Upper lobe of left lung (tissue), 6 donors: Measurements from ENCODE around the gene NXPH2. TPM values are rescaled to one million over a fixed set of nuclear protein-coding genes. Genes with fewer than 3 reads are reported as not detected.

Source experiments
- ATAC-seq, 2 donors: fragments of 200-7000 bp; cut with Tn5 transposase; one replicate each; pipeline ENCODE4 v1.9.1; 2022; ENCODE audit warnings: mild to moderate bottlenecking in 2 of 2, moderate library complexity in 2 of 2; ENCODE audit not compliant: low FRiP score in 2 of 2
- DNase-seq, 2 donors: peaks; one replicate each; pipeline ENCODE4 v3.0.0-alpha.2; 2019 to 2020
- H3K27ac ChIP-seq, 4 donors: fragments of 200-600 bp; sonication (generic); one replicate each; pipeline ENCODE4 v1.5.1; 2016 to 2019
- H3K27me3 ChIP-seq, 4 donors: fragments of 200-600 bp; sonication (generic); one replicate each; pipeline ENCODE4 v1.5.1; 2017 to 2019
- H3K36me3 ChIP-seq, 4 donors: fragments of 200-600 bp; sonication (generic); one replicate each; pipeline ENCODE4 v1.5.1; 2016 to 2019
- H3K4me1 ChIP-seq, 4 donors: fragments of 200-600 bp; sonication (generic); one replicate each; pipeline ENCODE4 v1.5.1; 2018 to 2019
- H3K4me3 ChIP-seq, 4 donors: fragments of 200-600 bp; sonication (generic); one replicate each; pipeline ENCODE4 v1.5.1; 2017 to 2019; ENCODE audit warnings: mild to moderate bottlenecking in 2 of 4, moderate library complexity in 1 of 4
- H3K9me3 ChIP-seq, 4 donors: fragments of 200-600 bp; sonication (generic); one replicate each; pipeline ENCODE4 v1.5.1; 2018 to 2019
- EP300 ChIP-seq, 4 donors: sonication (generic); formaldehyde crosslinking; IDR thresholded peaks; one replicate each; pipeline ENCODE4 v1.5.1; 2017; ENCODE audit warnings: antibody characterized with exemption in 4 of 4, control low read depth in 2 of 4
- POLR2A ChIP-seq, 4 donors: fragments of 450-650 bp; IDR thresholded peaks; one replicate each; pipeline ENCODE4 v1.5.1; 2016 to 2017; ENCODE audit warnings: antibody characterized with exemption in 4 of 4, mild to moderate bottlenecking in 2 of 4
- POLR2AphosphoS5 ChIP-seq, 2 donors: sonication (generic); formaldehyde crosslinking; IDR thresholded peaks; one replicate each; pipeline ENCODE4 v1.5.1; 2017; ENCODE audit warnings: antibody characterized with exemption in 2 of 2
- WGBS, 2 donors: methylation state at CpG; one replicate each; pipeline ENCODE4 v1.1.5; 2017 to 2018; 5-methylcytosine and 5-hydroxymethylcytosine counted together
- total RNA-seq, 6 donors: library from RNA; depleted of rRNA in 4 of 6; stranded (reverse); fragments of >200 nt in 4 of 6; gene quantifications; one replicate each; pipeline versions ENCODE4 v1.1.0 to v1.2.1, GENCODE V29; 2016 to 2021
- TF ChIP-seq, protein P1 (sequence below), 6 experiments: fragments of 450-650 bp in 4 of 6; fragments of 200-600 bp in 2 of 6; sonication (generic) in 2 of 6; IDR thresholded peaks; one replicate each; pipeline ENCODE4 v1.5.1; 2016 to 2019; ENCODE audit warnings: antibody characterized with exemption in 6 of 6
- donor health status: DM: no; HTN: no; CAD: no; lungs with moderate emphysema.
- donor health status: DM: no; HTN: yes; CAD: no; lungs with severe emphysema.

Gene NXPH2
- total RNA-seq, 6 donors from 2014 or later, result not detected

DNA sequence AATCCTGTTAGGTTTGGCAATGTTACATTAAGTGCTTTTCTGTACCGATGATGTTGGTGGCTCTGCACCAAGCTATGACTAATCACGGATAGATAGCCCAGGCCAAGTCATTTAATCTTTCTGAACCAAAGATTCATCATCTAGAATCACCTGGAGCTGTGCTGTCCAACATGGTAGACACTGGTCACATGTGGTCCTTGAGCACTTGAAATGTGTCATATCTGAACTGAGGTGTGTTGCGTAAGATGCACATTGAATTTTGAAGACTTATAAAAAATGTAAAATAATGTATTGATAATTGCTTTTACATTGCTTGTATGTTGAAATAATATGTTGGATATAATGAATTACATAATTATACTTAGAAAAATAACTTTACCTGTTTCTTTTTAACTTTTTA, 39.8 kb upstream of the NXPH2 start:
- no peak overlapping the region for H3K27ac ChIP-seq
- no peak for DNase-seq
- TF ChIP-seq POLR2A (IDR thresholded peaks at IDR 0.05) (no peak), POLR2AphosphoS5 (IDR thresholded peaks at IDR 0.05) (no peak), EP300 (IDR thresholded peaks at IDR 0.05) (no peak)
- TF ChIP-seq, protein P1, sequence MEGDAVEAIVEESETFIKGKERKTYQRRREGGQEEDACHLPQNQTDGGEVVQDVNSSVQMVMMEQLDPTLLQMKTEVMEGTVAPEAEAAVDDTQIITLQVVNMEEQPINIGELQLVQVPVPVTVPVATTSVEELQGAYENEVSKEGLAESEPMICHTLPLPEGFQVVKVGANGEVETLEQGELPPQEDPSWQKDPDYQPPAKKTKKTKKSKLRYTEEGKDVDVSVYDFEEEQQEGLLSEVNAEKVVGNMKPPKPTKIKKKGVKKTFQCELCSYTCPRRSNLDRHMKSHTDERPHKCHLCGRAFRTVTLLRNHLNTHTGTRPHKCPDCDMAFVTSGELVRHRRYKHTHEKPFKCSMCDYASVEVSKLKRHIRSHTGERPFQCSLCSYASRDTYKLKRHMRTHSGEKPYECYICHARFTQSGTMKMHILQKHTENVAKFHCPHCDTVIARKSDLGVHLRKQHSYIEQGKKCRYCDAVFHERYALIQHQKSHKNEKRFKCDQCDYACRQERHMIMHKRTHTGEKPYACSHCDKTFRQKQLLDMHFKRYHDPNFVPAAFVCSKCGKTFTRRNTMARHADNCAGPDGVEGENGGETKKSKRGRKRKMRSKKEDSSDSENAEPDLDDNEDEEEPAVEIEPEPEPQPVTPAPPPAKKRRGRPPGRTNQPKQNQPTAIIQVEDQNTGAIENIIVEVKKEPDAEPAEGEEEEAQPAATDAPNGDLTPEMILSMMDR (IDR thresholded peaks at IDR 0.05), result no peak
- no peak for ATAC-seq
- WGBS, 2 donors, result 86 to 87% methylated on average over 3 of the region's 3 CpGs
- H3K4me1 ChIP-seq, result no peaks in the 10 kb centered on the region
- no peaks in the 10 kb centered on the region for H3K27me3 ChIP-seq
- no peak overlapping the region for H3K4me3 ChIP-seq
- H3K36me3 ChIP-seq, result no peaks in the 10 kb centered on the region
- no peaks in the 10 kb centered on the region for H3K9me3 ChIP-seq

DNA sequence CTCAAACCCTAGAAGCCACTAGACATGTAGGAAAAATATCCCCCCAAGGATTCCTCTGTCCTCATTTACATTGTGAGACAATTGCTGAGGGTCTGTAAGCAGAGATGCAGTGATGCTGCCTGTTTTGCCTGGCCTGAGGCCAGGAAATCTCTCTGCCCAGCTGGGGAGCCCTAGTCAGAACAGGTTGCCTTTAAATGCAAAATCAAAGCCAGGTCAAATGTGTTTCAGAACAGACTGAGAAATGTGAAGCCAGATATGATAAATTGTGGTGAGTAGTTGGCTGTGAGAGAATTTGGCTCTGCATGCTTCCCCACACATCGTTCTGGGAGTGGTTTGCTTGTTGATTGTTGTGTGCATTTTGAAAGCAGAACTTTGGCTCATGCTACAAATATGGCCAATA, 38.4 kb upstream of the NXPH2 start:
- Histone ChIP-seq H3K4me1 (no peaks in the 10 kb centered on the region), H3K27ac (no peak overlapping the region), H3K36me3 (no peaks in the 10 kb centered on the region), H3K9me3 (no peaks in the 10 kb centered on the region), H3K27me3 (no peaks in the 10 kb centered on the region), H3K4me3 (no peak overlapping the region)
- DNase-seq, result no peak
- no peak for ATAC-seq
- TF ChIP-seq EP300 (IDR thresholded peaks at IDR 0.05) (no peak), POLR2A (IDR thresholded peaks at IDR 0.05) (no peak), POLR2AphosphoS5 (IDR thresholded peaks at IDR 0.05) (no peak)
- TF ChIP-seq, protein P1 (IDR thresholded peaks at IDR 0.05), result no peak
- 30 to 48% methylated on average over 1 of the region's 1 CpG for WGBS, 2 donors

GRCh38 chr2:138814123-138814898, 34.1 kb upstream of the NXPH2 start:
- peak in 1 of 2 donors; percentile 46 for ATAC-seq

GRCh38 chr2:138811431-138811830, 31.2 kb upstream of the NXPH2 start:
- H3K27me3 ChIP-seq, result no peaks in the 10 kb centered on the region
- H3K4me3 ChIP-seq, result no peak overlapping the region
- no peak overlapping the region for H3K27ac ChIP-seq

More at GRCh38 chr2:138814123-138814898, 34.1 kb upstream of the NXPH2 start:
- DNase-seq, result no peak
- Histone ChIP-seq H3K4me3 (no peak overlapping the region), H3K27ac (no peak overlapping the region), H3K4me1 (no peaks in the 10 kb centered on the region), H3K36me3 (no peaks in the 10 kb centered on the region), H3K9me3 (no peaks in the 10 kb centered on the region), H3K27me3 (no peaks in the 10 kb centered on the region)
- TF ChIP-seq POLR2AphosphoS5 (IDR thresholded peaks at IDR 0.05), result no peak
- TF ChIP-seq POLR2A (IDR thresholded peaks at IDR 0.05), result no peak
- TF ChIP-seq EP300 (IDR thresholded peaks at IDR 0.05), result no peak
- TF ChIP-seq, protein P1 (IDR thresholded peaks at IDR 0.05), result no peak
- WGBS, 2 donors, result 54 to 55% methylated on average over 4 of the region's 4 CpGs

More at GRCh38 chr2:138811431-138811830, 31.2 kb upstream of the NXPH2 start:
- no peak for TF ChIP-seq POLR2A (IDR thresholded peaks at IDR 0.05)
- TF ChIP-seq, protein P1 (IDR thresholded peaks at IDR 0.05), result no peak
- TF ChIP-seq EP300 (IDR thresholded peaks at IDR 0.05), result no peak
- no peak for TF ChIP-seq POLR2AphosphoS5 (IDR thresholded peaks at IDR 0.05)
- Histone ChIP-seq H3K9me3 (no peaks in the 10 kb centered on the region), H3K36me3 (no peaks in the 10 kb centered on the region), H3K4me1 (no peaks in the 10 kb centered on the region)
- ATAC-seq (no peak), DNase-seq (no peak)
- WGBS, 2 donors, result 80 to 81% methylated on average over 3 of the region's 3 CpGs
